DOHH2 (cell line): ENCODE measurements around the gene LRG1.

Experiments
- EZH2phosphoT487 ChIP-seq: fragments of 200-600 bp; sonication (generic); IDR thresholded peaks from 2 replicates; pipeline ENCODE4 v1.6.1; 2017; ENCODE audit warnings: borderline replicate concordance, mild to moderate bottlenecking, antibody characterized with exemption, low read length, moderate library complexity, mixed read lengths
- TF ChIP-seq, protein P1 (sequence below): fragments of 200-600 bp; sonication (generic); IDR thresholded peaks from one replicate; pipeline ENCODE4 v1.5.1; 2014; ENCODE audit warnings: antibody characterized with exemption, mild to moderate bottlenecking, low read depth, low read length; ENCODE audit not compliant: poor library complexity, severe bottlenecking

DNA sequence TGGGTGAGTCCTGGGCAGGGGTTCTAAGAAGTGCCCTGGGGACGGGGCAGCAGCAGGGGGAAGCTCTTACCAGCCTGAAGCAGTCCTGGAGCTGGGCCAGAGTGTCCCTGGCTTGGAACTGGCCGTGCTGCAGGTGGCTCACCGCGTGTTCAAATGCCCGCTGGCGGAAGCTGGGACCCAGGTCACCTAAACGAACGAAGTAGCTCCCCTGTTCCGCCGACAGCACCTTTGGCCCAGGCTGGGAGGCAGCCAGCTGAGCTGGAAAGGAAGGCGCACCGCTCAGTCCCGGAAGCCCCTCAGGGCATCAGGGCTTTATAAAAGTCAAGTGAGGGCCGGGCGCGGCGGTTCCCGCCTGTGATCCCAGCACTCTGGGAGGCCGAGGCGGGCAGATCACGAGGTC, 31.1 kb downstream of the LRG1 start:
- TF ChIP-seq, protein P1, sequence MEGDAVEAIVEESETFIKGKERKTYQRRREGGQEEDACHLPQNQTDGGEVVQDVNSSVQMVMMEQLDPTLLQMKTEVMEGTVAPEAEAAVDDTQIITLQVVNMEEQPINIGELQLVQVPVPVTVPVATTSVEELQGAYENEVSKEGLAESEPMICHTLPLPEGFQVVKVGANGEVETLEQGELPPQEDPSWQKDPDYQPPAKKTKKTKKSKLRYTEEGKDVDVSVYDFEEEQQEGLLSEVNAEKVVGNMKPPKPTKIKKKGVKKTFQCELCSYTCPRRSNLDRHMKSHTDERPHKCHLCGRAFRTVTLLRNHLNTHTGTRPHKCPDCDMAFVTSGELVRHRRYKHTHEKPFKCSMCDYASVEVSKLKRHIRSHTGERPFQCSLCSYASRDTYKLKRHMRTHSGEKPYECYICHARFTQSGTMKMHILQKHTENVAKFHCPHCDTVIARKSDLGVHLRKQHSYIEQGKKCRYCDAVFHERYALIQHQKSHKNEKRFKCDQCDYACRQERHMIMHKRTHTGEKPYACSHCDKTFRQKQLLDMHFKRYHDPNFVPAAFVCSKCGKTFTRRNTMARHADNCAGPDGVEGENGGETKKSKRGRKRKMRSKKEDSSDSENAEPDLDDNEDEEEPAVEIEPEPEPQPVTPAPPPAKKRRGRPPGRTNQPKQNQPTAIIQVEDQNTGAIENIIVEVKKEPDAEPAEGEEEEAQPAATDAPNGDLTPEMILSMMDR = no peak
- no peak for TF ChIP-seq EZH2phosphoT487
